Mesenteric fat pad (tissue), 1 donor: Measurements from ENCODE around the gene PRDM12. TPM values are rescaled to one million over a fixed set of nuclear protein-coding genes. Genes with fewer than 3 reads are reported as not detected.

Experiments
- DNase-seq: peaks from one replicate; pipeline ENCODE4 v3.0.0-alpha.2; 2020; ENCODE audit warnings: low spot score
- total RNA-seq: library from RNA; stranded (reverse); fragmentation: NEBNext Ultra II Directional; extraction: Animal tissue kit (Norgen Biotek cat#: 25700); gene quantifications from one replicate; pipeline ENCODE4 v1.2.1, GENCODE V29; 2021
- donor health status: DM: yes; HTN: yes; CAD: no.

PRDM12 gene
- total RNA-seq, 1 donor from 2014 or later, result not detected

DNA sequence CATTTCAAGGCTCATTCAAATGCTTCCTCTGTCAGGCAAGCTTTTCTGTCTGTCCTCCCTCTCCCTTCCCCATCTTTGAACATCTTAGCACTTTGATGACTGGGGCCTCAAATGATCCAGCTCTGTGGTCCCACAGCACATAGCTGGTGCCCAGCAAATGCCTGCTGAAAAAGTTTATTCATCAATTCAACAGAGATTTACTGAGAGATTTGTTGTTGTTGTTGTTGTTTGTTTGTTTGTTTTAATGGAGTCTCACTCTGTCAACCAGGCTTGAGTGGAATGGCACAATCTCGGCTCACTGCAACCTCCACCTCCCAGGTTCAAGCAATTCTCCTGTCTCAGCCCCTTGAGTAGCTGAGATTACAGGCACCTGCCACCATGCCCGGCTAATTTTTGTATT, 23.2 kb downstream of the PRDM12 start:
- DNase-seq, result no peak

- no peak for DNase-seq
These were observed 23.7 kb downstream of the PRDM12 start for GRCh38 chr9:130688072-130688471.

DNA sequence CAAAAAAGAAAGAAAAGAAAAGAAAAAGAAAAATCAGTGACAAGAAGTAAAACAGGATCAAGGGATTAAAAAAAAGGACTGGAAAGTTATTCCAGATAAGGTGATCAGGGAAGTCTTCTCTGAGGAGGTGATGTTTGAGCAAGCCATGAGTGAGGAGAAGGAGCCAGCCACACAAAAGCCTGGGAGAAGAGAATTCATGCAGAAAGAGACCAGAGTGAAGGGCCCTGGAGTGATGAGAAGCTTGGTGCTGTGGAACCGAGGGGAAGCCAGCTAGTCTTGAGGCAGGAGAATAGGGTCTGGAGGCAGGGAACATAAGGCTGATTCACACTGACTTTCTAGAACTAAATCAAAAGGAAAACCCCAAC, 25.2 kb downstream of the PRDM12 start:
- DNase-seq, result no peak

DNA sequence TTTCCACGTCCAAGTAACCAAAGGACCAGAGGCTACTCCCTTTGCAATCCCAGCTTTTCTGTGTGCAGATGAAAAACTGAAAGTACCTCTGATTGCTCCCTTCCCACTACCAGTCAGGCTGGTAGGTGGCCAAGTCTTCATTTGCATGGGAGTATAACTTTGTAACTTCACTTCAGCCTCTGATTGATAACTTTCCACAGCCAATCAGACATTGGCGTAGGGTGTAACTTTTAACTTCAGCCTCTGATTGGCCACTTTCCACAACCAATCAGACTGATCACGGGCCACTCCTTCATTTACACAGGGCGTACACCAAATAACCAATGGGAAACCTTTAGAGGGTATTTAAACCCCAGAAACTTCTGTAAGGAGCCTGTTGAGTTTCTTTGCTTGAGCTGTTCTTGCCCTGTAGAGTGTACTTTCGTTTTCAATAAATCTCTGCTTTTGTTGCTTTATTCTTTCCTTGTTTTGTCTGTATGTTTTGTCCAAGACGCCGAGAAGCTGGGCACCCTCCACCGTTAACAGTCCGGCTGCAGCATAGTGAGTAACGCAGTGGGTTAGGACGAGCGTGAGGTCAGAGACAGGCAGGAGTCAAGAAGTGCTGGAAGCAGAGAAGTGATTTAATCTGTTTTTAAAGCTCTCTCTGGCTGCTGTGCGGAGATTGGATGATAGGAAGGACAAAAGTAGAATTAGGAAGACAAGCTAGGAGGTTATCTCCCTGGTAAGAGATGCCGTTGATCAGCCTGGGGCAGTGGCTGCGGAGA, 25.7 kb downstream of the PRDM12 start:
- DNase-seq, result no peak

DNA sequence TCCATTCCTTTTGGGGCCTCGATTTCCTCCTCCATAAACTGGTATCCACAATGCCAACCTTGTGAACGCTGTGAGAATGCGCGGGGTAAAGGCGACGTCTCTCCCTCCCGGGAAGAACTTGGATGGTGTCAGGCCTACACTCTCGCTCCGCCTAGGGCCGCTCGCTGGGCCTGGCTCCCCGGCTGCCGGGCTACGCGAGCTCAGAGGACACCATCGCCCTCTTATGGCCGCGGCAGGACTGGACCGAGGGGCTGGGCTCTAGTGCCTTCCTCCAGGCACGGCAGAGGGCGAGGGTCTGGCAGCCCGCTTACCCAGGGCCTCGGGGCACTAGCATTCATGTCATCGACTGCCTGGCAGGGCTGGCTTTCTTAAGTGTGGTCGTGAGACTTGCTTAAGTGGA, 27.9 kb downstream of the PRDM12 start:
- DNase-seq, result no peak

DNA sequence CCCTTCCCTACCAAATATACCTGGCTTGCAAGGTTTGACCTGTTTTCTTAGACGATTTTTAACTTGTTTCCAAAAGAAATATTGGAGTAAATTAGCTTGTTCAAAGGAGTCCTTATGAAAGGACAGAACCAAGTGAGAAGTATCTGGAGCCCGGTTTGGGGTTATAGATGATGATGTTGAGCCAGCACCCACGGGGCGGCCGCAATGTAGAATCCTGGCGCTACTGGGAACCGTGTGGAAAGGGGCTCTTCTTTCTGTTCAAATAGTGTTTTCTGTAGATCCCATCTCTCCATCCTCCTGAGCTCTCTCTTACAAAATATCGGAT, 28.7 kb downstream of the PRDM12 start:
- no peak for DNase-seq

- DNase-seq, result peak; percentile 98
These were observed 29.2 kb downstream of the PRDM12 start, which contains the start of gene EXOSC2 for GRCh38 chr9:130693426-130694191. Gene EXOSC2 (plus strand): TSS chr9:130693780. CDS start chr9:130693792, 12 bp downstream.

DNA sequence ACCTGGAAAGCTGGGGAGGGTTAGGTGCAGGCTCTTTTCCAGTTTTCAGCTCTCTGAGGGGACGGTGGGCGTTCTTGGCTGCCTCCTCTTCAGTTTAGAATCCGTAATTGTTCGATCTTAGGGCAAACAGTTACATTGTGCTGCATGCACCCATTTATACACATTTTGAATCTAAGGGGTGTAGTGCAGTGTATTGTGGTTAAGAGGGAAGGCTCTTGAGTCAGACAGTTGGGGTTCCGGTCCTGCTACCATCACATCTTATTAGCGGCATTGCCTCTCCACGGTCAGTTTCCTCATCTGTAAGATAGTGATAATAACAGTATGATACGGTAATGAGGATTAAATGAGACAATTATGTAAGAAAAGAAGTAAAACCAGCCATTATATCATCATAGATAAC, 29.8 kb downstream of the PRDM12 start:
- no peak for DNase-seq

DNA sequence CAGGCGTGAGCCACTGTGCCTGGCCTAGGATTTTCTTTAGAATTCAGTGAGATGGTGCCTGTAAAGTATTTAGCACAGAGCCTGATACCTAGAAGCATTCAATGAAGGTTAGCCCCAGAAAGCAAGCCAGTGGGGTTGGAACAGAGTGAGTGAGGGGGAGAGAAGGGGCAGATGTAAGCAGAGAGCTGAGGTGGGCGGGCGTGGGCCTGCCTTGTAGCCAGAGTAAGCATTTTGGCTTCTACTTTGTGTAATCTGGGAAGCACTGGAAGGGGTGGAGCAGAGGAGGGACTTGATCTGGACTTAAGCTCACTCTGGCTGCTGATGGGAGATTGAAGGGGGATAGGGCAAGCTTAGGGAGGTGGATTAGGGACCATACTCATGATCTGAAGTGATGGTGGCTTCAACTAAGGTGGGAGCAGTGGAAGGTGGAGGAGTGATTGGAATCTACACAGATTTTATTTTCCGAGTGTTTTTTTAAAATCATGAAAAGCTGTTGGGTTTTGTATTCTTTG, 31.8 kb downstream of the PRDM12 start:
- no peak for DNase-seq

DNA sequence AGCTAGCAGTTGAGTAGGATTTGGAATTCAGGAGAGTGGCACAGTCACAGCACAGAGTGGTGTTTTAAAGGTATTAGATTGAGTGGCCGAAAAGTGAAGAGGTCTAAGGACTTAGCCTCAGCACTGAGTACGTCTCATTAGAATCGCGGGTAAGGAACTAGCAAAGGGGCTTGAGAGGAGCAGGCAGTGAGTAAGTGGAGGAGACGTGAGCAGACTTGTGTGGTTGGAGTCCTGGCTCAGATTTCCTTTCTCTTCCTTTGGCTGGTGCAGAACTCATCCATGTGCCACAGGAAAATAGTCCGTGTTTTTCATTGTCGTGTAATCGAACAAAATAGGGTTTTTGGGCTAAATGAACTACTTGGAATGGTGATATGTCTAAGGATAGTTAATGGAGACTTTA, 32.6 kb downstream of the PRDM12 start:
- no peak for DNase-seq

DNA sequence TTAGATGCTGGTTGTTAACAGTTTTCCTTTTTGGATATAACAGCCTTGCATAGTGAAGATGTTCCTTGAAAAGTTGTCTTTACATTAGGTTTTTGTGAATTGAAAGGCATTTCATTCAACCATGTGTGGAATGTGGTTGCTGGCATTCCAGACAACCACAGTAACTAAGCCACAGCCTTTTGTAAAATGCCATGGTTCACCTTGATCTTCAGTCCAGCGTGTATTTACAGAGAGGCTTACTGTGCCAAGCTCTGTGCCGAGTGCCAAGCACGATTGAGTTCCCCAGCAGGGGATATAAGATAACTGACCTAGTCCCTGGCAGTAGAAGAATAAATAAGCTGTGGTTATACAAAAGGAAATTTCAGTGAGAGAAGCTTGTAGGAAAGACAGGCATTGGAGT, 34.1 kb downstream of the PRDM12 start:
- no peak for DNase-seq

DNA sequence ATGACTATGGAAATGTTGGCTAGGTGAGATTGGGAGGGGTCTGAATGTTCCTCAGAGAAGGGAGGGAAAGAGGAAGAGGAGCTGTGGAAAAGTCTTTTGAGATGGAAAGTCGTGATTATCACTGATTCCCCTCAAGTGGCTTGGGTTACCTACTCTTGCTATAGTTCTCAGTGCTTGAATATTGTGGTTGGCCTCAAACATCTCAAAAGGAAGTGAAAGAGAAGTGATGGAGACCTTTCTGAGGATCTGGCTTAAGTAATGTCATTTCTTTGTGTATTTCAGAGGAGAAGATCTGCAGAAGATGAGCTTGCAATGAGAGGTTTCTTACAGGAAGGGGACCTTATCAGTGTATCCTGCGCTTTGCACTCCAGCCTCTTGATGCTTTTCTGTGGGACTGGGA, 34.7 kb downstream of the PRDM12 start:
- no peak for DNase-seq

DNA sequence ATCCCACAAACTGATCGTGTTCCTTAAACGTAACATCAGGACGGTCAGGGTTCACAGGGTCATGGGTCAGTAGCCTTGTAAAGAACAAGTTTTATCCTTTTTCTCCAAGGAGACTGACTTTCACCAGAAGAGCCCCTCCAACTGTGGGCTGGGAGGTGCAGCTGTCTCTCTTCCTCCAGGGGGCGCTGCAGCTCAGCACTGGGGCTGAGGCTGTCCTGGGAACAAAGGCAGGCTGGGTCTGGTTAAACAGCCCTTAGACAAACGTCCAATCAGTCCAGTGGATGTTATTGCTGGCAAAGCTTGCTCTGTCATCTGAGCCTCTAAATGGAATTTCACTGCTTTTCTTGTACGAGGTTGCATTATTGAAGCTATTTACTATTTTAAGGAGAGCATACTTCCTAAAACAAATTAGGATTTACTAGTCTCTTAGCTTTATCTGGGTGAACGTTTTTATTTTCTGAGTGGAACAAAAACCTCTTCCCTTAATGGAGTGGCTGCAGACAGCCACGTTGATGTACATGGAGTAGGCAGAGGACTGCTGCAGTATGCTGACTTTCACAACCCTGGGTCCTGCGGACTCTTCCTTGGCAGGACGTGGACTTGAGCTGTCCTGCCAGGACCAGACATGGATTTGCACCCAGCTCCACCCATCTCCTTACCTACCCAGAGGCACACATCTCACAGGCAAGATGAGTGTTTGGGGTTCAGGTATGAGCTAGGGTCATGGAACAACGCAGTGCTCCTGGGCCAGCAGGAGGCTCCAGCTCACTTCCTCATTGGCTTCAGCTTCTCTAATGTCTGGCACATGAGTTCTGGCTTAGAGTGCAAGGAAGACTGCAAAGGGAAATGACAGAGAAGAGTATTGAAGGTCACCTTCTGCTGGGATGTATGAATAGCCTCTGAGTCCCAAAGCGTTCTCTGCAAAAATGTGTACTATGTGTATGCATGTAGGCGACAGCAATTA, 36.9 kb downstream of the PRDM12 start:
- no peak for DNase-seq

DNA sequence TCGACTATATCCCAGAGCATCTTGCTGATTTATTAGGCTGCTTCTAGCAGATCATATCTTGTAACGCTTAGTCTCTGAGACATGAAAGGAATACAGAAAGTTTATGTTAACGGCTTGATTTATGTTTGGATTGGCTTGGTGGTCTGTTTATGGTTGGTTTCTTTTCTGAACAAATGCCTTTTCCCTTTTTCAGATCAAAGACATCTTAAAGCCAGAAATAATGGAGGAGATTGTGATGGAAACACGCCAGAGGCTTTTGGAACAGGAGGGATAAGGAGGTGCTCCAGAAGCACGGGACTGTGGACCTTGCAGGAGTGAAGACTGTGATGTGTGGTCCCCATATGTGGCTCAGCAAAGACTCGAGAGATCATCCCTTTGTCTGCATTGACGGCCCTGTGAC, 39.1 kb downstream of the PRDM12 start:
- no peak for DNase-seq

GRCh38 chr9:130707225-130707976, 43.0 kb downstream of the PRDM12 start:
- no peak for DNase-seq

GRCh38 chr9:130710822-130711352, 46.5 kb downstream of the PRDM12 start:
- no peak for DNase-seq

DNA sequence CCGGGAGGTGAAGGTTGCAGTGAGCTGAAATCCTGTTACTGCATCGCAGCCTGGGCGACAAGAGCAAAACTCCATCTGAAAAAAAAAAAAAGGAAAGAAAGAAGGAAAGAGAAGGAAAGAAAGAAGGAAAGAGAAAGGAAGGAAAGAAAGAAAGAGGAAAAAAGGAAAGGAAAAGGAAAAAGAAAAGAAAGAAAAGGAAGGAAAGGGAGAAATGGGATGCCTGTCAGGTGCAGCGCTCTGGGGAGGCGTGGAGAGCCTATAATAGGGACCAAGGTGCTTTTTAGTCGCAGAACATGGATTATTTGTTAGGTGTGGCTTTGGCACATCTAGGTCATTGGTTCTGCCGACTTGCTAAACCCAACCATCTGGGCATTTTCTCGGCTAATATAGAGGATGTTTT, 47.1 kb downstream of the PRDM12 start:
- no peak for DNase-seq

GRCh38 chr9:130712564-130713285, 48.3 kb downstream of the PRDM12 start:
- DNase-seq, result peak; percentile 99

DNA sequence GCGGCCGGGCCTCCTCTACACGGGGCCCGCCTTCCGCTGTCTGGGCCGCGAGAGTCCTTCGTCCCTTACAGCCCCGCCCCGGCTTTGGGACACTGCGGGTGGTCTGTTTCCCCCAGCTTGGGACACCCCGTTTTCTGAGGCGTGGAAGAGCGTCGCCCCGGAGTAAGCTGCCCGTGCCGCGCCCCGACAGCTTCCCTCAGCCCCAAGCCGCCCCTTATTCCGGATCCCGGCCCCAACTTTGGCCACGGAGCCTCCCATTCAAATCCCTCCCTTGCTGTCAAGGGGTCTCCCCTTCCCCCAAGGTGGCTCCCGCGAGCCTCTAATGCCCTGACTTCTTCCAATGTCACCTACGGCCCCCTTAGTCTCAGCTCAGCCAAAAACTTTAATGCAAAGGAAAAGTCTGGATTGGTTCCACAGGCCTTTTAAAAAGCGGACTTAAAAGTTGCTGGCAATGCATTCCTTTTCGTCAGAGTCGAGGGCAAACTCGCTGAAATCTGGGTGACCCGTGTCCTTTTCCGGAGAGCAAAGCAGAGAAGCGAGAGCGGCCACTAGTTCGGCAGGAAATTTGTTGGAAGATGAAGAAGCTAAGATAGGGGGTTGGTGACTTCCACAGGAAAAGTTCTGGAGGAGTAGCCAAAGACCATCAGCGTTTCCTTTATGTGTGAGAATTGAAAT, 49.0 kb downstream of the PRDM12 start:
- DNase-seq, result no peak
